GM19395 (cell line): Measurements from ENCODE around the gene FARS2.
A peak's percentile ranks its signal among the peaks of the same experiment; 100 is the strongest.
"Not testable (repeated sequence)": the region's sequence is repeated elsewhere in the genome, so short reads cannot be mapped to it uniquely, and the experiment has no call there.

ENCODE experiments used
- ATAC-seq: cut with Tn5 transposase; IDR thresholded peaks from one replicate; pipeline ENCODE4 v1.9.1; 2021; ENCODE audit warnings: mild to moderate bottlenecking, moderate library complexity; ENCODE audit not compliant: unreplicated experiment

The FARS2 gene

GRCh38 chr6:5562277-5562676 is 301.0 kb downstream of the FARS2 start:
- ATAC-seq = no peak

GRCh38 chr6:5563086-5563485 is 301.8 kb downstream of the FARS2 start:
- ATAC-seq = no peak

DNA sequence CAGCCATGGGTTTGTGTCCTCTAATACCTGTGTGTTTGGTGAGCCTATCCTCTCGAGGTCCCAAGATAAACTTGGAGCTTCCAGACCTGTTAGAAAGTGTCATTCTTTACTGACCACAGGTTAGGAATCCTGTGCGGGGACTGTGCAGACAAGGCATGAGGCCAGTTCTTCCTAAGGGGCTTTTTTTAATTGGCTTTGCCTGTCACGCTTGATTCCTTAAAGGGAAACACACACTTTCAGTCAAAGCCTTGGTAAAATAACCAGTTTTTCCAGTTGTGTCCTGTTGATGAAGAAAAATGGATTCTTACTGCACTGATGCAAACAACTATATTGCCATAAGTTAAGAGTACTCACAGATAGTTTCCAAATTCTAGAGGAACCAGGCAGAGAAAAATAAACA is 303.4 kb downstream of the FARS2 start:
- not testable (repeated sequence) for ATAC-seq

- ATAC-seq = no peak
Observed at GRCh38 chr6:5565971-5566370, 304.7 kb downstream of the FARS2 start.

- peak; percentile 61 for ATAC-seq
Observed at GRCh38 chr6:5566718-5567117, 305.4 kb downstream of the FARS2 start.

- ATAC-seq = peak; percentile 64
Observed at GRCh38 chr6:5567352-5567751, 306.0 kb downstream of the FARS2 start.

GRCh38 chr6:5567890-5568289 is 306.6 kb downstream of the FARS2 start:
- no peak for ATAC-seq

- ATAC-seq = no peak
Observed at GRCh38 chr6:5569491-5569890, 308.2 kb downstream of the FARS2 start.

DNA sequence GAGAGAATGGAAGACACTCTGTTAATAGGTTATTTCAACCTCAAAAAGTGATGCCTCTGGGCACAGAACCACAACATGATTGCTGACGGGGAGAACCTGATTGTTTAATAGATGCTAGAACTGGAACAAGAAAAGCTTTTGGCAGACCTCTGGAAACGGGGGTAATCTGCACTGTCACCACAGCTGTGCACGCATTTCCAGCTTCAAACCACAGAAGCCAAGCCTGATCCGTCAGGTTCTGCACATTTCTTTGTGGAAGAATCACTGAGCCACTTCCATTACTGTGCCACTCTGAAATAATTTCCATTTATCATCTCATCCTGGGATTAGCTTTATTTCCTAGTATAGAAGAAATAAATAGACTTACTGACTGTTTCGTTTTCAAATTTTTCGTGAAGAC is 309.3 kb downstream of the FARS2 start:
- ATAC-seq = no peak

DNA sequence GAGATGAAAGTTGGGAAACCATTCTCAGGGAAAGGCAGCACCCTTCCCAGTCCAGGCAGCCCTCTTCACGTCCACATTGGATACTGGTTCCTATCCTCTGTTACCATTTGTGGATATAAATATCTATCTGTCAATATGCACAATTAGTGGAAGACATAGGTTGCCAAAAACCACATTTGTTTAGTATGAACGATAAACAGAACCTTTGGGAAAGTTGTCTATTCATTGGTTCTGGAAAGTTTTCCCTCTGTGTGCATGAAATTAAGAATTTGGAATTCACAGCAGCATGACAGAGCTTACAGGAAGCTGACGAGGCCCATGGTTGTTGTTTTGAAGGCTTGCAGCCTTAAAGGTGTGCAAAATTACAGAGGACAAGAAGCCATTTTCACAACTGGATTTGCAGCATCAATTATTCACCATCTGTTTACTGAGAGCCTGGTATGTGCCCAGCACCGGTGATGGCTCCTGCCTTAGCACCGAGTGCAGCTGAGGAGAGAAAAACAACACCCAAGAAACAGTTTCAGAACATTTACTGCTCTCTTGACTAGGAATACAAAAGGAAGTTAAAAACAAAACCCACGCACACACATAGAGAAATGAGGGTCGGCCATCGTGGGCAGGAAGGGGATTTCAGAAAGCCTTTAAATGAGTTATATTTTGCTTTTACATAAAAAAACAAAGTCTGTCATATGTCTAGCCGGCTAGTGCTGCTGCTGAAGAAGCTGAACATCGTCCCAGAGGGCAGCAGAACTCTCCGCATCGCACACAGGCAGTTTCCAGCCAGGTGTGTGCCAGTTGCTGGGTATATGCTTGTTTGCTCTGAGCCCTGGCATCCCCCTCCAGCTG is 319.6 kb downstream of the FARS2 start:
- ATAC-seq = no peak

- no peak for ATAC-seq
Observed at GRCh38 chr6:5582762-5583161, 321.4 kb downstream of the FARS2 start.

DNA sequence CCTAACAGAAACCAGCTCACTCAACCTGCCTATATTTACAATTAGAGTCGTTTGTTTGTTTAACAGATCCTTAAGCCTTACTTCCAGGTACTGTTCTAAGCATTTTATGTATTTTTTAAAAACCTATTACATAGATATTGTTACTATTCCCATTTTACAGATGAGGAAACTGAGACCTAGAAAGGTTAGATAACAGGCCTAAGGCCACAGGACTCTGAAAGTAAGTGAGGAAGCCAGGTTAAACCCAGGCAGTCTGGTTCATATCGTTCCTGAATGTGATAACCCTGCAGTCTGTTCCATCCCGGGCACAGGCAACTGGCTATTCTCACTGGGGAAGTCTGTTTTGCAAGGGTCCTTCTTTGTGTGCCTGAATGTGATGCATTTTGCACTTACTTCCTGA is 322.2 kb downstream of the FARS2 start:
- ATAC-seq = no peak

DNA sequence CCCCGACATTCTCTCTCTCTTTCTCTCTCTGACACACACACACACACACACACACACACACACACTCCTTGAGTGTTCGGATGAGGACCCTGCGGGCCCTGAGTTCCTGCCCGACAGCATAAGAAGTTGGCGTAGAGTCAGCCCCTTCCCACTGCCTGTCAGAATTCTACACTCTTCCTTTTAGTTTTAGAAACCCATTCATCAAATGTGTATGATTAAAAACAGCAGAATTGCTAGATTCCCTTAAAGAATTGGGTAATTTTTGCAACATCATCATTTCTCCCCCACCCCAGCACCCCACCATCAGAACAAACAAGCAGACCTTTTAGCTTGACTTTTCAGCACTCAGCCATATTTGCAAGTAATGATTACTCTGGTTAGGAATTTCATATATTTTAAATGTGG is 322.8 kb downstream of the FARS2 start:
- ATAC-seq = no peak

DNA sequence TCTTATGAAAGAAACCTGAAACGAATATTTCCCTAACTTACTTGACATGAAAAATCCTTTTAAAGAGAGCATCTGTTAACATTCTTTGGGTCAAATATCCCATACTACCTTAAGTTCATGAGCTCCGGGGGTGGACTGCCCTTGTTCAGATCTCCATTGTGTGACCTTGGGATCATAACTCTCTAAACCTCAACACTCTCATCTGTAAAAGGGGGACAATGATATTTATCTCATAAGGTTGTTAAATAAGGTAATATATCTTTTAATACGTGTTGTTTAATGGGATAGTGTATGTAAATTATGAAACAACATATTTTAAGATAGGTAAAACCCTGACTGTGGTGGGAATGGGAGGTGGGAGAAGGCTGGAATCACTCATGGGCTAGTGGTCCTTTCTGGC is 326.3 kb downstream of the FARS2 start:
- ATAC-seq = no peak

DNA sequence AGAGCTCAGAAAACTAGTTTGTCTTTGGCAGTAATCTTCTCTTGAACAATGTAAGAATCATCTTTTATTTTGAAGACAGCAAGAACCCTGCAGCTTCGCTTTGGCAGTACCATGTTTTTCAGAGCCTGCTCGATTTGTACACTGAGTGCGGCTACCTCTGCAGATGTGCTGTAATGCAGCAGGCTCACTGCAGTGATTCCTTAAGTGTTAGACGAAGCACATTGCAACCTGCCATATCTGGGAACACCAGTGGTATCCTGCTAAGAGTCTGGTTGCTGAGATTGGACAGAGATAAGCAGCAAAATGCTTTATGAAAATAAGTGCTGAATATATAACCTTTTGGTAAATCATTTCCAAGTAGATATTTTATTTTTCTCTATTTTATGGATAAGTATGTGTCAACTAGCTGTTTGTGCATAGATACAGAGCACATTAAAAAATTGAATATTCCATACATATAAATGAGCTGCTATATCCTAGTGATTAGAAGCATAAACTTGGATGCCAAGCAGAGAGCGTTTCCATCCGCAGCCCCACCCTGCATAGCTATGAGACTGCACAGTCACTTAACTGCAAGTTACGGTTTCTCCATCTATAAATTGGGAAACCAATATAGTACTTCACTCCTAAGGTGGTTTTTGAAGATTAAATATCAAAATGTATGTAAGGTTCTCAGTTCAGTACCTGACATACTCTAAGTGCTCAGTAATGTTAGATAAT is 328.3 kb downstream of the FARS2 start:
- ATAC-seq = no peak

DNA sequence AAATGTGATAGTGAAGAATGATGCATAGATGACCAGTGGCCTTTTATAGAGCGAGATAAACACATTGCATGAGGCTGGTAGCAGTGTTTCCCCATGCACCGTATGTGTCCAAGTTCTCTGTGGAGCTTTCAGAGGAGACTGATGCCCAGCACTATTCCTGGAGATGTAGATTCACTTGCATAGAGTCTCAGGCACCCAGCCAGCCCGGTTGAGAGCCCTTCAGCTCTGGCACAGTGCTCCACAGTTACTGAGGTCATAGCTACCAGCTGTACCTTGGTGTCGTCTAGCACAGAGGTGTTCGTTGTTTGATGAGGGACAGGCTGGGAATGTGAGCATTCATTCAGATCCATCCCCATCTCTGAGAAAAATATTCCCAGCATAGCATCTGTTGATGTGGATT is 328.9 kb downstream of the FARS2 start:
- no peak for ATAC-seq

DNA sequence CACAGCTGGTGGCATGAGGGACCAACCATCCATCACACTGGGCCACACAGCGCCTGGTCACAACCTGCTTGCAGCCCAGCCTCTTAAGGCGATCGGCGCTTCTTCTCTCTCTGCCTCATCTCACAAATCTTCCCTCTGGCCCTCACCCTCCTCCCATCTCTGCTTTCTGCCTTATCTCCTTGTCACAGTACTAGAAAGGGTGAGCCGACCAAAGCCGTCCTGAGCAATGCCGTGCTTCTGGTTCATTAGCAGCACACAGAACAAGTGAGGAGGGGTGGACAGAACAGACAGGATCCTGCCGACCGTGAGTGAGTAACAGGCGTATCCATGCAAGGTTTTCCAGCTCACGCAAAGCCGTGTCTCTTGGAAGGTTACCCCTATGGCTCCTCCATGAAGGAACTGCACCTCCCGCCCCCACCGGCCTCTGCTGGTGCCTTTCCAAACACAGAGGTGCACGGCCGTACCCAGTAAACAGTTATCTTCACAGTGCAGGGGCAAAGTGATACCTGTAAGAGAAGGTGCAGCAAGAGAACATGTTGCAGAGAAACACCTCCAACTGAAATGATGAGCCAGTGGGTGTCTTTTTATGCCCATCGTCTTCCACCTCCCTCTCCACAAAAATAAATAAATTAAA is 331.7 kb downstream of the FARS2 start:
- ATAC-seq = no peak

DNA sequence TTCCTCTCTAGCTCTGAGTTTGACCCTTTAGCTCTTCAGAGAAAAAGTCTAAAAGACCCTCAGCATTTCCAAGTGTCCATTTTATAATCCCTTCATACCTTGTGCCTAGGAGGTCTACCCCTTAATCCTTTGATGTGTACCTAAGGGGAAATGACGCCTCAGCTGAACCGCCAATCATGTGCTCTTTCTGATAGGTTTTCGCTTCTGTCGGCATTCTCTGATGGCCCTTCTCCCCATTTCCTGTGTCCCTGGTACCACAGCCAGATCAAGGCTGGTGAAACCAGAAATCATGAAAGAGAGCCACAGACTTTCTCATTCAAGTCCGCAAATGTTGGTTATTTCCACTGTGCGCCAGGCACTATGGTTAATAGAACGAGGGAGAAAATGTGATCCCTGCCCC is 333.9 kb downstream of the FARS2 start:
- ATAC-seq = no peak

GRCh38 chr6:5597413-5597812 is 336.1 kb downstream of the FARS2 start:
- no peak for ATAC-seq

DNA sequence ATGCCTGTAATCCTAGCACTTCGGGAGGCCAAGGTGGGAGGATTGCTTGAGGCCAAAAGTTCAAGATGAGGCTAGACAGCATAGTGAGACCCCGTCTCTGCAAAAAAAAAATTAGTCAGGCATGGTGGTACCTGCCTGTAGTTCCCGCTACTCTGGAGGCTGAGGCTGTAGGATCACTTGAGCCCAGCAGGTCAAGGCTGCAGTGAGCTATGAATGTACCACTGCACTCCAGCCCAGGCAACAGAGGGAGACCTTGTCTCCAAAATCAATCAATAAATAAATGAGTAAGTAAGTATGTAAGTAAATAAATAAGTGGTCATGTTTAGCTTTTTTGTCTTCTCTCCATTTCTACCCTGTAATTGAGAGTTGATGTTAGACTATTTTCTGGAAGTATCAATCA is 336.8 kb downstream of the FARS2 start:
- ATAC-seq = no peak

DNA sequence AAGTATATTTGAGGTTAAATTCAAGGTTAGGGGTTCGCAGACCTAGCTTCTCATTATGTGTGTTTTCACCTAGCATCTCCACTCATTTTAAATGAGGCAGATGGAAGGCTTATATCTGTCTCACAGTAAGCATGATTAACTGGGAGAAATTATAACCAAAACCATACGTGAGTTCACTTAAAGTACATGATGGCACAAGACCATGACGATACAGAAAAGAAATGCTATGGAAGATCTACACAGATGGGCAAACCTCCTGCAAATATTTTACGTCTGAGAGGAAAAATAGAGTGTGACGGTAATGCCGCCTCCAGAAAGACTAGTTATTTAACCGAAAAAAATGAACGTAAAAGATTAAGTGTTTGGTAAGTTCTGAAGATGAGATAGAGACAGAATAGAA is 337.8 kb downstream of the FARS2 start:
- no peak for ATAC-seq

DNA sequence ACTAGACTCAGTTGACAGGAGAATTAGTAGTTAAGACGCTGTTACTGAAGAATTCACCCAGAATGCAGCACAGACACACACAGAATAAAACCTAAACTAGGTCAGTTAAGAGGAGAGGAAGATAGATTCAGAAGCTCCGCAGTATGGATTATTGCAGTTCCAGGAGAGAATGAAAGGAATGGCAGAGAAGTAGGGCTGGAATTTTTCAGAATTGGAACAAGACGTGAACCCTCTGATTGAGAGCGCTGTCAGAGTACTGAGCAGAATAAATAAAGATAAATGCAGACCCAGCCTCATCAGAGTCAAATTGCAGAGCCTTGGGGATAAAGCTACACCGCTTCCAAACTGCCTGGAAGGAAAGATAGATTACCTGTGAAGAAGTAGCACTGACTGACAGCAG is 344.6 kb downstream of the FARS2 start:
- ATAC-seq = no peak
